SK-N-SH (cell line): ENCODE results near the gene DPM2. TPM values are rescaled to one million over a fixed set of nuclear protein-coding genes. Genes with fewer than 3 reads are reported as not detected.
A peak's percentile ranks its signal among the peaks of the same experiment; 100 is the strongest.

Experiments used
- CTCF ChIA-PET: fragments of 300-600, 350-600 bp; formaldehyde crosslinking; extraction: SDS; loops from one replicate; lab custom pipeline; 2021; lab: Yijun Ruan, JAX
- POLR2A ChIA-PET: fragments of 350-600 bp; sonication (Branson Sonifier 250); formaldehyde crosslinking; extraction: SDS; loops from one replicate; lab custom pipeline; 2020; ENCODE audit warnings: antibody characterized with exemption, inconsistent platforms; lab: Yijun Ruan, JAX
- DNase-seq: peaks from one replicate; pipeline ENCODE4 v3.0.0; 2012
- H2AFZ ChIP-seq: fragments of 200-600 bp; sonication (generic); 2 replicates; pipeline ENCODE4 v1.8.1; 2016; ENCODE audit warnings: antibody characterized with exemption, mild to moderate bottlenecking, low read depth
- H3F3A ChIP-seq: fragments of 200-600 bp; sonication (generic); replicated peaks from 2 replicates; pipeline ENCODE3; 2016; ENCODE audit warnings: antibody characterized with exemption, mild to moderate bottlenecking; ENCODE audit not compliant: insufficient read depth
- H3K27ac ChIP-seq, 2 experiments: fragments of 200-500 bp in 1 of 2; fragments of 200-600 bp in 1 of 2; sonication (Bioruptor generic) in 1 of 2; sonication (generic), shearing (Covaris generic) in 1 of 2; 2 replicates each; pipeline versions ENCODE4 v1.5.1 to v1.6.1; 2014 to 2016; ENCODE audit warnings: low read depth in 2 of 2, inconsistent platforms in 1 of 2, low read length in 1 of 2, mild to moderate bottlenecking in 1 of 2, mixed read lengths in 1 of 2
- H3K27me3 ChIP-seq: fragments of 200-600 bp; sonication (generic), shearing (Covaris generic); 2 replicates; pipeline ENCODE4 v1.6.1; 2016; ENCODE audit warnings: mixed run types; ENCODE audit not compliant: insufficient read depth
- H3K36me3 ChIP-seq, 2 experiments: fragments of 200-500 bp in 1 of 2; fragments of 200-600 bp in 1 of 2; sonication (Bioruptor generic) in 1 of 2; sonication (generic) in 1 of 2; replicated peaks in 1 of 2; 2 replicates each; pipeline versions ENCODE3 to v1.5.1; 2014 to 2016; ENCODE audit warnings: low read length in 1 of 2, mild to moderate bottlenecking in 1 of 2; ENCODE audit not compliant: insufficient read depth in 2 of 2, control insufficient read depth in 1 of 2
- H3K4me1 ChIP-seq, 2 experiments: fragments of 200-500 bp in 1 of 2; fragments of 200-600 bp in 1 of 2; sonication (Bioruptor generic) in 1 of 2; sonication (generic), shearing (Covaris generic) in 1 of 2; 2 replicates each; pipeline versions ENCODE4 v1.5.1 to v1.6.1; 2014 to 2016; ENCODE audit warnings: low read depth in 1 of 2, low read length in 1 of 2, mixed run types in 1 of 2; ENCODE audit not compliant: insufficient read depth in 2 of 2, control insufficient read depth in 1 of 2
- H3K4me2 ChIP-seq: fragments of 200-600 bp; sonication (generic), shearing (Covaris generic); 2 replicates; pipeline ENCODE4 v1.6.1; 2017; ENCODE audit warnings: mixed run types
- H3K4me3 ChIP-seq, 2 experiments: fragments of 200-500 bp in 1 of 2; fragments of 200-600 bp in 1 of 2; sonication (Bioruptor generic) in 1 of 2; sonication (generic), shearing (Covaris generic) in 1 of 2; 2 replicates each; pipeline versions ENCODE4 v1.5.1 to v1.8.1; 2014 to 2016; ENCODE audit warnings: low read depth in 2 of 2, inconsistent platforms in 1 of 2, low read length in 1 of 2, mild to moderate bottlenecking in 1 of 2, mixed read lengths in 1 of 2, moderate library complexity in 1 of 2
- H3K79me2 ChIP-seq: fragments of 200-600 bp; sonication (generic); 2 replicates; pipeline ENCODE4 v1.8.1; 2017; ENCODE audit warnings: mild to moderate bottlenecking; ENCODE audit not compliant: insufficient read depth
- H3K9ac ChIP-seq: fragments of 200-600 bp; sonication (generic); 2 replicates; pipeline ENCODE4 v1.6.1; 2017; ENCODE audit warnings: mixed run types
- H3K9me2 ChIP-seq: fragments of 200-600 bp; sonication (generic); 2 replicates; pipeline ENCODE4 v1.6.1; 2017; ENCODE audit warnings: mixed run types
- H3K9me3 ChIP-seq: fragments of 200-600 bp; sonication (generic); 2 replicates; pipeline ENCODE4 v1.6.1; 2017; ENCODE audit warnings: mixed run types, mild to moderate bottlenecking, moderate library complexity
- H4K20me1 ChIP-seq: fragments of 200-600 bp; sonication (generic); 2 replicates; pipeline ENCODE4 v1.6.1; 2017; ENCODE audit warnings: mild to moderate bottlenecking, mixed run types; ENCODE audit not compliant: insufficient read depth
- CHD2 ChIP-seq: fragments of 150-350 bp; IDR thresholded peaks from 2 replicates; pipeline ENCODE4 v1.6.1; 2018; ENCODE audit warnings: low read length; ENCODE audit not compliant: partially characterized antibody
- ELF1 ChIP-seq: IDR thresholded peaks from 2 replicates; pipeline ENCODE4 v1.4.0; 2012
- FOSL2 ChIP-seq: IDR thresholded peaks from 2 replicates; pipeline ENCODE4 v1.4.0; 2012; ENCODE audit warnings: low read depth, mild to moderate bottlenecking, moderate library complexity, borderline replicate concordance
- GATA2 ChIP-seq: sonication (generic); formaldehyde crosslinking; IDR thresholded peaks from 2 replicates; pipeline ENCODE4 v1.5.0; 2020; ENCODE audit warnings: mild to moderate bottlenecking, missing genetic modification reagents
- NFIC ChIP-seq: IDR thresholded peaks from 2 replicates; pipeline ENCODE4 v1.4.0; 2012; ENCODE audit warnings: borderline replicate concordance
- POLR2AphosphoS5 ChIP-seq: IDR thresholded peaks from 2 replicates; pipeline ENCODE4 v1.6.1; 2012; ENCODE audit warnings: low read depth, low read length
- RAD21 ChIP-seq: IDR thresholded peaks from 2 replicates; pipeline ENCODE4 v1.6.1; 2012; ENCODE audit warnings: mild to moderate bottlenecking, low read length
- RCOR1 ChIP-seq: fragments of 150-350 bp; IDR thresholded peaks from 2 replicates; pipeline ENCODE4 v1.6.1; 2017; ENCODE audit warnings: antibody characterized with exemption, low read length
- RFX5 ChIP-seq: IDR thresholded peaks from 2 replicates; pipeline ENCODE4 v1.6.1; 2012; ENCODE audit warnings: mild to moderate bottlenecking, improper control_type of control experiment, low read length
- RXRA ChIP-seq: IDR thresholded peaks from 2 replicates; pipeline ENCODE4 v1.4.0; 2012; ENCODE audit warnings: low read depth, mild to moderate bottlenecking, borderline replicate concordance
- SIN3A ChIP-seq: IDR thresholded peaks from 2 replicates; pipeline ENCODE4 v1.6.1; 2012; ENCODE audit warnings: low read depth, mild to moderate bottlenecking, low read length, moderate library complexity, borderline replicate concordance
- SMC3 ChIP-seq: IDR thresholded peaks from 2 replicates; pipeline ENCODE4 v1.6.1; 2012; ENCODE audit warnings: low read depth, low read length, improper control_type of control experiment
- WGBS: methylation state at CpG from one replicate; pipeline ENCODE4 v1.1.6; 2017; ENCODE audit warnings: low lambda C conversion rate; 5-methylcytosine and 5-hydroxymethylcytosine counted together
- polyA plus RNA-seq, 3 experiments: library from polyadenylated mRNA; depleted of rRNA; stranded (reverse); fragments of >200 nt; gene quantifications; 2 replicates each; pipeline ENCODE4 v1.2.3, GENCODE V29; 2012

DPM2 gene
- polyA plus RNA-seq, 1 of the 3 experiments (the other 2 are of a cell fraction): 106 TPM

DNA sequence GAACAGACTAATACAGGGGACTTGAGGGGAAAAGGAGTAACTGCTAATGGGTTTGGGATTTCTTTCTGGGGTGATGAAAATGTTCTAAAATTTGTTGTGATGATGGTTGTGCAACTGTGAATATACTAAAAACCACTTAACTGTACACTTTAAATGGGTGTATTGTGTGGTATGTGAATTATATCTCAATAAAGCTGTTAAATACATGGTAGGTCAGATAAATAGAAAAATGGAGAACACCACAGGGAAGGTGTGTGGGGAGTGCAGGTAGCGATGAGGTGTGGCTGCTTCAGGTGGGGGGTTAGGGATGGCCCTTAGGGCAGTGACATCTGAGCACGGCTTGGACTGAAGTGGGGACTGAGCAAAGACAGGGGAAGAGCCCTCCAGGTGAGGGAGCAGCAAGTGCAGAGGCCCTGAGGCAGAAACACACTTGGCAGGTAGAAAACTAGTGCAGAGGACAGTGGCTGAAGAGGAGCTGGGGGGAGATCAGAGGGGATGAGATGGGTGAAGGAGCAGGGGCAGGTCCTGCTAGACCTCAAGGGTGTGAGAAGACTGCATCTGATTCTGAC lies 22.3 kb upstream of the DPM2 start:
- WGBS: 95% methylated on average over 2 of the region's 2 CpGs
- TF ChIP-seq RAD21: no peak
- no peak for TF ChIP-seq FOSL2
- no peak for TF ChIP-seq NFIC
- TF ChIP-seq POLR2AphosphoS5: no peak
- TF ChIP-seq GATA2 (CRISPR knock-in tag): no peak
- no peak for TF ChIP-seq SIN3A
- no peak for TF ChIP-seq CHD2
- Histone ChIP-seq H4K20me1 (peaks cover 21% of the 10 kb centered on the region), H3K27ac (peak overlapping the region in 1 of 2 experiments; percentile 58; a peak in 1 of 4 replicates), H3K4me1 (peaks cover 26 to 57% of the 10 kb centered on the region in 2 experiments), H3K4me3 (no peak overlapping the region), H2AFZ (no peak overlapping the region), H3F3A (peaks cover 5% of the 10 kb centered on the region), H3K9me2 (no peaks in the 10 kb centered on the region), H3K36me3 (no peaks in the 10 kb centered on the region), H3K9me3 (no peaks in the 10 kb centered on the region), H3K27me3 (no peaks in the 10 kb centered on the region), H3K79me2 (peaks cover 77% of the 10 kb centered on the region), H3K4me2 (no peak overlapping the region), H3K9ac (no peak overlapping the region)
- ChIA-PET CTCF (interaction anchor here (0.9 to 6.2 kb wide), 5 partner anchors 8 to 86 kb away, joined by 3 to 55 read pairs (median 11); no protein-coding TSS in a partner anchor), POLR2A (no interaction called here)
- no peak for DNase-seq

DNA sequence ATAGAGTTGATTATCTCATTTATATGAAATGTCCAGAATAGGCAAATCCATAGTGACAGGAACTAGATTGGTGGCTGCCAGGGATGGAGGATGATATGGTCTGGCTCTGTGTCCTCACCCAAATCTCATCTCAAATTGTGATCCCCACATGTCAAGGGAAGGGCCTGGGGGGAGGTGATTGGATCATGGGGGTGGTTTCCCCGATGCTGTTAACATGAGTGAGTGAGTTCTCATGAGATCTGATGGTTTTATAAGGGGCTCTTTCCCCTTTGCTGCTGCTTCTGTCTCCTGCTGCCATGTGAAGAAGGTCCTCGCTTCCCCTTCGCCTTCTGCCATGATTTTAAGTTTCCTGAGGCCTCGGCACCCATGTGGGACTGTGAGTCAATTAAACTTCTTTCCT lies 21.7 kb upstream of the DPM2 start:
- Histone ChIP-seq H3K4me3 (no peak overlapping the region), H3K4me2 (no peak overlapping the region), H3K9me2 (no peaks in the 10 kb centered on the region), H2AFZ (no peak overlapping the region), H3K27me3 (no peaks in the 10 kb centered on the region), H3K36me3 (no peaks in the 10 kb centered on the region), H3F3A (peaks cover 5% of the 10 kb centered on the region), H3K4me1 (peaks cover 21 to 59% of the 10 kb centered on the region in 2 experiments), H3K9me3 (no peaks in the 10 kb centered on the region), H3K27ac (no peak overlapping the region), H3K9ac (no peak overlapping the region), H3K79me2 (peaks cover 77% of the 10 kb centered on the region), H4K20me1 (peaks cover 27% of the 10 kb centered on the region)
- no peak for DNase-seq
- ChIA-PET POLR2A (no interaction called here), CTCF (interaction anchor here (6.2 kb wide), 2 partner anchors 16 to 76 kb away, joined by 30 to 55 read pairs; no protein-coding TSS in a partner anchor)
- WGBS: 91% methylated on average over 4 of the region's 4 CpGs
- TF ChIP-seq SMC3 (no peak), RFX5 (no peak), RXRA (no peak)

GRCh38 chr9:127958728-127959127 lies 21.1 kb upstream of the DPM2 start:
- TF ChIP-seq RCOR1 (no peak), ELF1 (no peak)
- H3K27ac ChIP-seq: no peak overlapping the region
- H3K4me1 ChIP-seq: peaks cover 15 to 59% of the 10 kb centered on the region in 2 experiments
- no peaks in the 10 kb centered on the region for H3K27me3 ChIP-seq
- H3K9ac ChIP-seq: no peak overlapping the region
- POLR2A ChIA-PET: no interaction called here
- 100% methylated on average over 1 of the region's 1 CpG for WGBS
- no peaks in the 10 kb centered on the region for H3K9me3 ChIP-seq
- CTCF ChIA-PET: interaction anchor here (1.5 to 7.3 kb wide), 4 partner anchors 11 to 76 kb away, joined by 4 to 106 read pairs (median 42); no protein-coding TSS in a partner anchor
- no peak overlapping the region for H2AFZ ChIP-seq
- peaks cover 5% of the 10 kb centered on the region for H3F3A ChIP-seq
- DNase-seq: no peak
- no peak overlapping the region for H3K4me2 ChIP-seq
- H3K4me3 ChIP-seq: no peak overlapping the region
- no peaks in the 10 kb centered on the region for H3K36me3 ChIP-seq
- peaks cover 77% of the 10 kb centered on the region for H3K79me2 ChIP-seq
- peaks cover 33% of the 10 kb centered on the region for H4K20me1 ChIP-seq
- H3K9me2 ChIP-seq: no peaks in the 10 kb centered on the region
